Activated CD4-positive, alpha-beta T cell treated with anti-CD3 and anti-CD28 coated beads, Interleukin-2, Interleukin-4, amounts not matched to agents 100 ng/mL and 50 ng/mL, durations not matched to agents 16 hours and 8 hours (primary cell): ENCODE results near the gene ABT1.
"Not testable (repeated sequence)": the region's sequence is repeated elsewhere in the genome, so short reads cannot be mapped to it uniquely, and the experiment has no call there.

Experiments
- DNase-seq: peaks from one replicate; pipeline ENCODE4 v3.0.0-alpha.2; 2020; ENCODE audit warnings: low spot score

The ABT1 gene

DNA sequence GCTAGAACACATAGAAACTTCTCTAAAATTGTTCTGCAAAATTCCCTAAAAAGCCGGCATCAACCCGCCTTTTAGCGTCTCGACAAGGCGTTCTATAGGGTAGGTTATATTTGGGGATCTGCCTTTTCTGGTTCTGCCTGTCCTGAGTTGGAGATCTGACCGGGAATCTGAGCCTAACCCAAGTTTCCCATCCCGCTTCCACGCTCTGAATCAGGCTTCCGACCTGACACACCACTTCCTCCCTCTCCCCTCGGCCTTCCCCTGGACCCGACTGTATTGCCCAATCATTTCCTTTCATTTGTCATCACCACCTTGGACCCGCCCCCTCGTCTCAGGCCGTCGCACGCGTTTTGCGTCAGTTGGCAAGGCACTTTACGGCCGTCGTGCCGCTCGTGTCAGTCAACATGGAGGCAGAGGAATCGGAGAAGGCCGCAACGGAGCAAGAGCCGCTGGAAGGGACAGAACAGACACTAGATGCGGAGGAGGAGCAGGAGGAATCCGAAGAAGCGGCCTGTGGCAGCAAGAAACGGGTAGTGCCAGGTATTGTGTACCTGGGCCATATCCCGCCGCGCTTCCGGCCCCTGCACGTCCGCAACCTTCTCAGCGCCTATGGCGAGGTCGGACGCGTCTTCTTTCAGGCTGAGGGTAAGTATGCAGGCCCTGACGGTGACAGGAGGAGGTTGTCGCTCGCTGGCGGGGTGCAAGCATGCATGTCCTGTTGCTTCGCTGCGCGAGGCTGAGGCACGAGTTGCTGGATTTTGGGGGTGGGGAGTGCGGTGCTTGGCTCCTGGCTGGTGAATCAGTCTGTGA lies at the start of gene ABT1:
Gene ABT1, plus strand, starts transcription at position 375 of the 810 bp plus-strand sequence. Its CDS starts 30 bp downstream, at position 405.
- DNase-seq: peak; percentile 98

DNA sequence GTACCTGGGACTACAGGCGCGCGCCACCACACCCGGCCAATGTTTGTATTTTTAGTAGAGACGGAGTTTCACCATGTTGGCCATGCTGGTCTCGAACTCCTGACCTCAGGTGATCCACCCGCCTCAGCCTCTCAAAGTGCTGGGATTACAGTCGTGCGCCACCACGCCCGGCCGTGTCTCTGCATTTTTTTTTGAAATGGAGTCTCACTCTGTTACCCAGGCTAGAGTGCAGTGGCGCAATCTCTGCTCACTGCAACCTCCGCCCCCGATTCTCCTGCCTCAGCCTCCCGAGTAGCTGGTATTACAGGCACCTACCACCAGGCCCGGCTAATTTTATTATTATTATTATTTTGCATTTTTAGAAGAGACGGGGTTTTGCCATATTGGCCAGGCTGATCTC lies 49.4 kb upstream of the ABT1 start:
- DNase-seq: not testable (repeated sequence)

DNA sequence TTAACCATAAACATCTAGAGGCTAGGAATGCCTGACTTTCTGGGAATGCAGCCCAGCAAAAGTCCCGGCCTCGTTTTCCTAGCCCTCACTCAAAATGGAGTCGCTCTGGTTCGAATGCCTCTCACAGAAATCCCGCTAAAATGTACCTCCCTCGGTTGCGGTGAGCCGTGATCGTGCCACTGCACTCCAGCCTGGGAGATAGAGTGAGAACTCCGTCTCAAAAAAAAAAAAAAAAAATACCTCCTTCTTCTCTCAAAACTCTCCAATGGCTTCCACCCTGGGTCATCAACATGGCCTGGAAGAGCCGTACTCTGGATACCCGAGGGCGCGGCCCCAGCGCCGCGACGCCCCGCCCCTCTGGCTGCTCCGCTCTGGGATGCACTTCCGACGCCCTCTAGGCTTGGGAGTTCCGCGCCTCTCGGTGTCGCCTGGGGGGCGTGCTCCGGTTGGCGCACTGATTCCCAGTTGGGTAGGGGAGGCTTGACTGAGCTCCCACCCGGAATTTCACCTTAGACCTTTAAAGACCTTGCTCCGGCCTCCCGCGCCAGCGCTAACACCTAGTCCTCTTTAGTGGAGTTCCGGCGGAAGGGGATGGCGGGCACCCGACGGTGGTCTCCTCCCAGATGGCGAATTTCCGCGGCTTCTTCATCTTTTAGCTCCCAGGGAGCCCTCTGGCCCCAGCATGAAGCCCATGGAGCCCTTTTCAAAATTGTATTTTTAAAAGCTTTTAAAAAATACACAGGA lies 46.3 kb upstream of the ABT1 start:
- peak; percentile 56 for DNase-seq

DNA sequence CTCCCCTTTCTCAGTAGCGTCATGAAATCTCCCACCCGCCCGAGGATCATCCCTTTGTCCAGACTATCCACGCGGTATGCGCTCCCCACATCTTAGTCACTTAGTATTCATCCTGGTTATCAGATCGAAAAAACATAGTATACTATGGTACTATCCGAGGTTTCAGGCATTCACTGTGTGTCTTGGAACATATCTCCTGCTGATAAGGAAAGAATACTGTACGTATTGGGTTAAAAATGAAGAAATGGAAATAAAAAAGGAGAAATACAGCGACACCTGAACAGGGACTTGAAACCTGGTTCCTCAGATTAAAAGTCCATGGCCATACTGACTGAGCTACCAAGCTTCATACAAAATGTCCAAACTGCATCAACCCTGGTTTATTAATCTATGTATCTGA lies 44.5 kb upstream of the ABT1 start:
- no peak for DNase-seq

DNA sequence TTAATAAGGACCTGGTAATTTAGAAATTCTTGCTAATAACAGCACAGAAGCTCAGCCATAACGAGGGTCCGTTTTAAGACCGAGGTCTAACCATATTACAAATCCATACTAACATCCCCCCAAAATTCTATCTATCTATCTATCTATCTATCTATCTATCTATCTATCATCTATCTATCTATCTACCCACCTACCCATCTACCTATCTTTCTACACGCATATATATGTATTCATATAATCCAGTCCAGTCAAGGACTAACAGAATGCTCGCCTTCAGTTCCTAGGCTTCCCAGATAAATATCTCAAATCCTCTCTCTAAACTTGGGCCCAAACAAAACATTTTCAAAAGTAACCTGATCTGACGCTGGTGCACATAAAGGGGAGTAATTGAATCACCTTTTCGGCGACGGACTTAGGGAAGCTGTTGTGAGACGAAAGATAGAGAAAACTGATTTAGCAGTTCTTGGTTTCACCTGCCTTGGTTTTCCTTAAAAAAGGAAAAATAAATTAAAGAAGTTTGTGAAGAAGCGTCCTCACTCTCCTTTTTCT lies 44.0 kb upstream of the ABT1 start:
- DNase-seq: no peak

DNA sequence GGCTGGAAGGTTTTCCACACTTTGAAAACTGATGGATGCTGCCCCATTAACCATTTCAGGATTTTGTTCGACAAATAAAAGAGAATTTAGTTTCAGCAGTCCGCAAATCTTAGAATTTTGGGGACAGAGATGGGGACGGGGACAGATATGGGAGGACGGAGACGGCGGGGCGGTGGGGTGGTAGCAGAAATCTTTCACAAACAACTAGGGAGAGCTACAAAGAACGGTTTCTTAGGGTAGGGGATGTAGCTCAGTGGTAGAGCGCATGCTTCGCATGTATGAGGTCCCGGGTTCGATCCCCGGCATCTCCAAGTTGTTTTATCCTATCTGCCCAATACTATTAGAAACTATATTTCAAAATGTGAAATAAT lies 43.5 kb upstream of the ABT1 start:
- peak; percentile 89 for DNase-seq

DNA sequence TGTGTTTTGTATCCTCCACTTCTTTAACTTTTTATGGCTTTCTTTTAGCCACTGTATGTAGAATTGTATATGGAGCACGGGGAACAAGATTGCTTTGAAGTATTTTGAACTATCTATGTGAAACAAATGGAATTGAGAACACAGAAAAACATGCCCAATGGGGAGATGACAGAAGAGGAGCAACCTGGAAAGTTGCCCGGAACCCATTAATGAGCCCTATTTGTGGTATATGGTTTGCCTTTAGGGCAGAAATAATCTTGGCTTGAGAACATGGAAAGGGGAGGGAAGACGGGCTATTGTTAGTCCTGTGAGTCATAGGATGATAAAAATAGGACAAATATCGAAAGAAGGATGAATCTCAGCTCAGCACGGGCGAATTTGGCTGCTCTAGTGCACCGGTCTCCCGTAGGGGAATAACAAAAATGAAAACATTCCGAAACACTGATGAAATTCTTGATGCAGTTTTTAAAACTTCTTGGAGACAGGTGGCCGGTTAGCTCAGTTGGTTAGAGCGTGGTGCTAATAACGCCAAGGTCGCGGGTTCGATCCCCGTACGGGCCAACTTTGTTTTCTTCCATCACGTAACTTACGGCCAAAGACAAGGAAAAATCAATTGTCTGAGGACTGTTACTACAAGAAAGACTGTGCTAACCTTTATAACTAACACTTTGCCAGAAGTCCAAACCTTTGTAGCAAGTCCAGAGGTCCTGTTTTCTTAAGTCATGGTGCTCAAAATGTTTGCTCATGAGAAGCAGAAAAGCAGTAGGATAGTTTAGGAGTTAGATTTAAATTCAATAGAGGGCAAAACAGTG lies 42.9 kb upstream of the ABT1 start:
- DNase-seq: peak; percentile 88

DNA sequence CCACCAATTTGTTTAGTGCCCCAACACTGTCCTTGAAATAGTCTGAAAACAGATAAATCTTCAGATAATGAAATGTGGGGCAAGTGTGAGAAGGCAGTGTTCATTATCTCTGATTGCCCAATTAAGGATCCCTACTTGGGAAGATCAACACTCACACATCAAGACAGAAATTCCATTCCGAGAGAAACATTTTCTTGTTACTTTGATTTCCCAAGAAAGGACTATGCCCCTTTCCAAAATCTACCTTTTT lies 42.4 kb upstream of the ABT1 start:
- DNase-seq: no peak

DNA sequence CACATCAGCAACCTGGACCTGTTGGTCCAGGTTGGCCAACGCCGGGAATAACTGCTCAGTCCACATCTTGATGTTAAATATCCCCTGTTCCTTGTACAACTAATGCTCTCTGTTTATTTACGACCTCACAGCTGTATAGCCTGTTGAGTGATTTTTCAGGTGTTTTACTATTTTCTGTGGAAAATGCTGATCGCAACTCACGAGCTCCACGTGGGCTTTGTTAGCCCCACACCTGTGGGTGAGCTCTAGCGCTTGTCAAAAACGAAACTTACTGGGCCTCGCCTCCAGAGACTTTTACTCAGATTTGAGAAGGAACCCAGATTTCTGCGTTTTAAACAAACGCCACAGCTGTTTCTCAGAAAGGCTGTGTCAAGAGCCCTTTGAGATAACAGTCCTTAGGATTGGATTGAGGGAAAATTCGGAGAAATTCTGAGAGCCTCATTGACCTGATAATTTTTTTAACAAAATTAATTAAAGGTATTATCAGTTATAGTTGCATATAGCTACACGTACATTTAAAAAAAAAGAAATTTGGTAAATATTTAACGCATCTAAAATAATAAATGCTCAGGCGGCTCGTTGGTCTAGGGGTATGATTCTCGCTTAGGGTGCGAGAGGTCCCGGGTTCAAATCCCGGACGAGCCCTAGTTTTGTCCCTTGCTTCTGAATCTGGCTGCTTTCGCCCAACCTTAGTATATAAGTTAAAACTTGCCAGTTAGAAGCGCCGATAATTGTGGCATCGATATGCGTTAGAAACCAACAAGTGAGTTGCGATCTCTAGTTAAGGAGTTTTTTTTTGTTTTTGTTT lies 41.9 kb upstream of the ABT1 start:
- DNase-seq: peak; percentile 86

DNA sequence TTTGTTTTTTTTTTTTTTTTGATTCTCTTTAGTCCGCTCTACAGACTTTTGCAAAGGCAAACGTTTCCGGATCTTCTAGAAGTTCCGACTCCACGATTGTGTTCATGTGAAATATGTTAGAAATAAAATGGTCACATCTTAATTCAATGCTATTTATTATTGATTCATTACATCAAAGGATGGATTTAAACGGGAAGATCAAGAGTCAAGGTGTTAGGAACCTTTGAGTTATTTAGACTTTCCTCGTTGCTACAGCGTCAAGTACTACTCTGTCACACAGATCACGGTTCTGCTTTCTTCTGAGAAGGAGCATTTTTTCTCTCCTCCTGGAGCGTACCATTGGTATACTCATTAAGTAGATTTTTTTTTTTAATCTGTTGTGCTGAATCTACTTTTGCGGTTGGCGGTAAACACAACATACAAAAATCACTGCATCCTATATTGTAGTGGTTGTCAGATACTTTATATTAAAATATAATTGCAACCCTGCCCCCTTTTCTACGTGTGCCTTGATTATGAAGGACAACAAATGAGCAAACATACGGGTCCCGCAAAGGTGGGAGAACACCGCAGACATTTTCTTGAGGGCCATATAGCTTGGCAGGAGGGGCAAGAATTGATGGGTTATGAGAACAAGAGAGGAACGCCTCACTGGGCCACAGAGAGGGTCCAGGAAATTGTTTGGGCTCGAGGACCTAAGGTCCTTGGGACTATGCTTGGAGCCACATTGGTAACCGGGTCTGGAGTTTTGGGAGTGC lies 41.1 kb upstream of the ABT1 start:
- no peak for DNase-seq

DNA sequence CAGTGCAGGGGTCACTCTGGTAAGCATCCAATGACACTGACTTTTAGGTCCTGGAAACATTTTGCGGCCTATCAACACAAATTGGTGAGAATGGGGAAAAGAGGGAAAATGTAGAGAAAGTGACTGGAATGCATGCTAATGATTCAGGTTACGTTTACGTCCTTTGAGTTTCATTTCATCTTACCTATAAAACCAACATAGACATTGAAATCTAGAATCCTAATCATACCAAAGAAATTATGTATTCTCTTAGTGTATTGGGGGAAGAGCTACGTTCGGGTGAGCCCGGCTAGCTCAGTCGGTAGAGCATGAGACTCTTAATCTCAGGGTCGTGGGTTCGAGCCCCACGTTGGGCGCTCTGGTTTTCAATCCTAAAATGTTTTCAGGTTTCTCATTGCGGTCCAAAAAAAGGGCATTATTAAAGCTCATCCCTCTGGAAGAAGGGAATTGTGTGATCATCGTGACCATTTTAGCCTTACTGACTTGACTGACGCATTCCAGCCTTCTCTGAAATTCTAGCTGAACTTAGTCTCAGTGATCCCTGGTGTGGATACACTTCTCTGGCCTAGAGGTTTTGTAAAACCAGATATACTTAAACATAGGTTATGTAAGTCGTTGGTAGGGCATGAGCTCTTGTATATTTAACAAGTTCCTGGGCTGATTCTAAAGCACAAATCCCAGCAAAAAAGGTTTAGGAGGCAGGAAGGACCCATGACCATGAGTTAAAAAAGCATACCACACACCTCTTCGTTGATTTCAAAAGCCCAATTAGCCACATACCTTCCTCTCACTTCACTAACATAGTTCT lies 40.3 kb upstream of the ABT1 start:
- peak; percentile 84 for DNase-seq

DNA sequence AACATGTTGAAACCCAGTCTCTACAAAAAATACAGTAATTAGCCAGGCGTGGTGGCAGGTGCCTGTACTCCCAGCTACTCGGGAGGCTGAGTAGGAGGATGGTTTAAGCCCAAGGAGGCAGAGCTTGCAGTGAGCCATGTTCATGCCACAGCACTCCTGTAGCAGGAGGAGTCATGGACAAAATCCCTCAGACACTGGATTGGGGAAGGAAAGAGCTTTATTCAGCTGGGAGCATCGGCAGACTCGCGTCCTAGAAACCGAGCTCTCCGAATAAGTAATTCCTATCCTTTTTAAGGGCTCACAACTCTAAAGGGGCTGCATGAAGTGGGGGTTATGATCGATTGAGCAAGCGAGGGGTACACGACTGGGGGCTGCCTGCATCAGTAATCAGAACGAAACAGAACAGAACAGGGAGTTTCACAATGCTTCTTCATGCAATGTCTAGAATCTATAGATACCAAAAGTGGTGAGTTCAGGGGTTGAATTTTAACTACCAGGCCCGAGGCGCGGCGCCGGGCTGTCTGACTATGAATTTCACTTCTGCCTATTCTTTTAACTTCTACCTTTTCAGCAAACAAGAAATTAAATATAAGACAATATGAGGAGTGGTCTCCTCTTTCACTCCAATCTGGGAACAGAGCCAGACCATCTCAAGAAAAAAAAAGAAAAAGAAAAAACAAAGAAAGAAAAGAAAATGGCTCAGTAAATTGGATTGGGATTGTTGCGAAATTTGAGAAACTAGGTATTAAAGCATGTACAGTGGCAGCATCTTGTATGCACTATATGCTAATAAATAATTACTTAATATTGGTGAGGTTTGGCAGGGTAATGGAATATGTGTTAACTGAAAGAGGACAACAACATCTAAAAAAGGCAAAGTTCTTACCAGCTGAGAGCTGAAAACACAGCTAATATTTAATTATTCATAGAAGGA lies 35.0 kb upstream of the ABT1 start:
- no peak for DNase-seq

DNA sequence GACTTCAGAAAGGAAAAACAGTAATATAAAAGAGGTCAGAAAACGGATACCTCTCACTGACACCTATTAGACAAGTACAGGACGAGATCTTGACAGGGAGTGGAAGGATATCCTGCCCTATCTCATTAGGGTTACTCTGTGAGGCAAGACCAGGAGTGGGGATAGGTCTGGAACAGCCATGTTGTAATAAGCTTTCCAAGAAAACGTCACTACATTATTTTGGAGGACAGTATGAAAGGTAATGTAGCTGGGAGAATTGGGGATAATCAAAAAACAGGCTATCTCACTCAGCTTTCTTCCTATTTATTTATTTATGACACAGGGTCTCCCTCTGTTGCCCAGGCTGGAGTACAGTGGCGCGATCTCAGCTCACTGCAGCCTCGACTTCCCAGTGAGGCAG lies 33.3 kb upstream of the ABT1 start:
- no peak for DNase-seq

DNA sequence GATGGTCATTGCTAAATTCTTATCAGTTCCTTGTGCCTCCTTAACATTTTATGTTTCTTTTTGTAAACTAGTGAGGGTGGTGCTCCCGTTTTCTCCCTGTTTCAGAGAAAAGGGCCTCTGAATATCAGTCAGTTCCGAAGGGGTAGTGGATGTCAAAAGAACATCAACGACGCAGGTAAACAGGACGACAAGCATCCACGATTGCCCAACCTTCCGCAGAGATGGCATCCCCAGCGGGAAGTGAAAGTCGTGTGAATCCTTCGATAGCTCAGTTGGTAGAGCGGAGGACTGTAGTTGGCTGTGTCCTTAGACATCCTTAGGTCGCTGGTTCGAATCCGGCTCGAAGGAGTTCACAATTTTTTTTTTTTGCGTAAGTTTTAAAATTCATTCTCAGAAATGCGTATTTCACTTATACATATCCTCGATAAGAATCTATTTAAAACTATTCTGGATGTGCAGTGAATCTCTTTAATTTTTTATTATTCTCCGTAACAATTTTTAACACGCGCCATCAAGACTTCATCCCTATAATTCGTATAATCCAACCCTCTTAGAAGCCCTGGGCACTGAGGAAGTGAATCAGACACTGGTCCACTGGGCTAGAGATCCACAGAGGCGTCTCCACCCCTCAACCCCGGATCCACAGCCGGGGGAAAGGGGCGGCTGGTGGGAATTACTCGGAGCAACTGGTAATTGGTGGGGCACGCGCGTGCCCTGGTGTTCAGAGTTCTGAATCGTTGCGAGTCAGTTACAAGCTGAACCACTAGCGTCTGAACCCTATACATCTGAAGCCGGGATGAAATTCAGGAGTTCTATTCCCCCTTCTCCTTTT lies 27.9 kb upstream of the ABT1 start:
- DNase-seq: peak; percentile 95

DNA sequence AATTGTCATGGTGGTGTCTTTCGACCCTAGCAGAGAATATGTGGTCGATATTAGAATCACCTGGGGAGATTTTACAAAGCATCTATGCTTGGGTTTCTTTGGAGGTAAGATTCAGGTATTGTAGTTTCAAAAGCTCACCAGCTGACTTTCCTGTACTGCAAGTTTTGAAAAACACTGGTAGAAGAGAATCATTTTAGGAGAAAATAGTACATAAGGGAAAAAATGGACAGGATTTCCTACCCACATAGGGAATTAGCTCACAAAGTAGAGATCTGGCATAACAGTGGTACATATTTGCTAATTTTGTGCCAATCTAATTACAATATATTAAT lies 27.4 kb upstream of the ABT1 start:
- no peak for DNase-seq

DNA sequence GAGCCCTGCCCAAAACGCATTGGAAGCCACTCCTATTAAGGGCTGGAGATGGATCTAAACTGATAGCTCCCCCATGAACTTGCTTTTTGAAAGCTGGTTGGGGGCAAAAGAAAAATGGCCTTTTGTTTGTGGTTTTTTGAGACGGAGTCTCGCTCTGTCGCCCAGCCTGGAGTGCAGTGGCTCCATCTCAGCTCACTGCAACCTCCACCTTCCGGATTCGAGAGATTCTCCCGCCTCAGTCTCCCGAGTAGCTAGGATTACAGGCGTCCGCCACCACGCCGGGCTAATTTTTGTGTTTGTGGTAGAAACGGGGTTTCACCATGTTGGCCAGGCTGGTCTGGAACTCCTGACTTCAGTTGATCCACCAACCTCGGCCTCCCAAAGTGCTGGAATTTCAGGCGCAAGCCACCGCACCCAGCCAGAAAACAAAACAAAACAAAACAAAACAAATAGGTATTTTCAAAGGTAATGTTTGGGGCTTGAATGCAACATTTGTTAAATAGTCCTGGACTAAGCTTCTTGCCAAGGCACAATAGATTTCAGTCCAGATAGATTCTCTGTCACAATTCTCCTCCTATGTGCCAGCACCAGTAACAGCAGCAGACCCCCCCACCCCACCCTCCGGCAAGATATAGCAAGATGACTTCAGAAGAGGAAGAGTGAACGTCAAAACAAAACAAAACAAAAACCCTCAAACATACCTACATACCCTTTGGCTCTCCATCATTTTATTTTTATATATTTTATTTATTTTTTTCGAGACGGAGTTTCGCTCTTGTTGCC lies 26.5 kb upstream of the ABT1 start:
- no peak for DNase-seq

DNA sequence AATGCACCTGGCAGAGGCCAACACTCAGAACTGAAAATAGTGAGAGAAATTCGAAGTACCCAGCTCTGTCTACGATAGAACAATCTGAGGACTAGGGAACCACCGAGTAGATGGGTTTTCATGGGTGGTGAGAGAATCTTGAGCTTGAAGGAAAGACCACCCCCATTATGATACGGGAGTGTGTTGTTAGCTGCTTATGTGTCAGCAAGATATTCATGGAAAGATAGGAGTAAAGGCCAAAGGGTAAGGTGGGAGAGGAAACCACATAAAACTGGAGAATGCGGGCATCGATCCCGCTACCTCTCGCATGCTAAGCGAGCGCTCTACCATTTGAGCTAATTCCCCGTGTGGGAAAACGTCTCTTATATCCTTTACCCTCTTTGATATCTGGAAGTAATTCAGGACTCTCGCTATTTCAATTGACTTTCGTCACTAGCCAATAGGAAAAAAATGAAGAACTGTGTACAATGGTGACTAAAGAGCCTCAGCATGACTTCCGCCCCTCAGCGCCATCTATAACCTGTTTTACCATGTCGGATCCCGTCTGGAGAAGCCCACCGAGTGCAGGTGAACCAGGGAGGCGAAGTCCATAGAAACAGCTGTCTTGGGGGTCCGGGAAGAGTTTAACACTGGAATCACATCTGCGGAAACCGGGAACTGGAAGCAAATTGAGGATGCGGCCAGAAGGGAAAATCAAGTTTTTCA lies 25.0 kb upstream of the ABT1 start:
- peak; percentile 85 for DNase-seq
